GM21717 (cell line): ENCODE measurements around the gene PCDHGA7.
"Not testable (repeated sequence)": the region's sequence is repeated elsewhere in the genome, so short reads cannot be mapped to it uniquely, and the experiment has no call there.

Experiments
- ATAC-seq: cut with Tn5 transposase; IDR thresholded peaks from one replicate; pipeline ENCODE4 v1.9.1; 2021; ENCODE audit warnings: mild to moderate bottlenecking, moderate library complexity; ENCODE audit not compliant: unreplicated experiment

Gene PCDHGA7

DNA sequence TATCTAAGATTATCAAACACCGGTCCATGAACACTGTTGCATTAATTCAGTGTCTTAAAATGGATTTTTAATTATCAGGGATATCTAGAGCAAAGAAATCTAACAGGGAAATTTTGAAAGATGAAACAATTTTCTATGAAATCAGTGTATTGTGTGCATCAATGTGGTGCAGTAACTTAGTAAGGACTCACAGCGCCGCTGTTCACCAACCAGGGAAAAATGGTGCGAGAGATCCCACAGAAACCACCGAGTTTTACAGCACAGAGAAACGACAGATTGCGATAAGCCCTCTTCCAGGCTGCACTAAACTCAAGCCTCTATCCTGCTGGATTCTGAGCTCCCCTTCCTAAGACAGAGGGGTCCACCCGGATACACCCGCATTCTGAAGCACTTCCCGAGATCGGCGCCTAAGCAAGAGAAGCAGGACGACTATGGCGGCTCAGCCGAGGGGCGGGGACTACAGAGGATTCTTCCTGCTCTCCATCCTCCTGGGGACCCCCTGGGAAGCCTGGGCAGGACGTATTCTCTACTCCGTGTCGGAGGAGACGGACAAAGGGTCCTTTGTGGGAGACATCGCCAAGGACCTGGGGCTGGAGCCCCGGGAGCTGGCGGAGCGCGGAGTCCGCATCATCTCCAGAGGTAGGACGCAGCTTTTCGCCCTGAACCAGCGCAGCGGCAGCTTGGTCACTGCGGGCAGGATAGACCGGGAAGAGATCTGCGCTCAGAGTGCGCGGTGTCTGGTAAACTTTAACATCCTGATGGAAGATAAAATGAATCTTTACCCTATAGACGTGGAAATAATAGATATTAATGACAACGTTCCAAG is at the start of gene PCDHGA7:
Gene PCDHGA7, plus strand, starts transcription at position 274 of the 826 bp plus-strand sequence. Its CDS starts 158 bp downstream, at position 432.
- no peak for ATAC-seq

DNA sequence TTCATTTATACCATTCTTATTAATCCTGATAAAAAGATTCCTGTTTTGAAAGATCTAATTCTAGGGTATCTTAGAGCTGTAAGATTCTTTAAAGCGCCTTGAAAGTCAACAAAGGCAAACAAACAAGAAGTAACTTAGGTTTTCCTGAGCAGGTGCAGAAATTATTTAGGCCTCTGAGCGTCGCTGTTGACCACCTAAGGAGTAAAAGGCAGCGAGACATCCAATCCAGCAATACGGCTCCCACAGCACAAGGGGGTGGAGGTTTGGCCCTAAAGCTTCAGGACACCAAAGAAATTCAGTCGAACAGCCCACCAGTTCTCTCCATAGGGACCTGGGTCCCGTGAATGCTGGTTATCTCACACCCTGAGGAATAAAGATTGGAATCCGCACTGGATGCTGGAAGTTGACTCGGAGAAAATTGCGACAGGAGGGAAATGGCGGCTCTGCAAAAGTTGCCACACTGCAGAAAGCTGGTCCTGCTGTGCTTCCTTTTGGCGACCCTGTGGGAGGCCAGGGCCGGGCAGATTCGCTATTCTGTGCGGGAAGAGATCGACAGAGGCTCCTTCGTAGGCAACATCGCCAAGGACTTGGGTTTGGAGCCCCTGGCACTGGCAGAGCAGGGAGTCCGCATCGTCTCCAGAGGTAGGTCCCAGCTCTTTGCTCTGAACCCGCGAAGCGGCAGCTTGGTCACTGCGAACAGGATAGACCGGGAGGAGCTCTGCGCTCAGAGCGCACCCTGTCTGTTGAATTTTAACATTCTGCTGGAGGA is 43.8 kb upstream of the PCDHGA7 start, which contains the start of gene PCDHGA2:
Gene PCDHGA2, plus strand, starts transcription at position 223 of the 769 bp plus-strand sequence.
- ATAC-seq: no peak

DNA sequence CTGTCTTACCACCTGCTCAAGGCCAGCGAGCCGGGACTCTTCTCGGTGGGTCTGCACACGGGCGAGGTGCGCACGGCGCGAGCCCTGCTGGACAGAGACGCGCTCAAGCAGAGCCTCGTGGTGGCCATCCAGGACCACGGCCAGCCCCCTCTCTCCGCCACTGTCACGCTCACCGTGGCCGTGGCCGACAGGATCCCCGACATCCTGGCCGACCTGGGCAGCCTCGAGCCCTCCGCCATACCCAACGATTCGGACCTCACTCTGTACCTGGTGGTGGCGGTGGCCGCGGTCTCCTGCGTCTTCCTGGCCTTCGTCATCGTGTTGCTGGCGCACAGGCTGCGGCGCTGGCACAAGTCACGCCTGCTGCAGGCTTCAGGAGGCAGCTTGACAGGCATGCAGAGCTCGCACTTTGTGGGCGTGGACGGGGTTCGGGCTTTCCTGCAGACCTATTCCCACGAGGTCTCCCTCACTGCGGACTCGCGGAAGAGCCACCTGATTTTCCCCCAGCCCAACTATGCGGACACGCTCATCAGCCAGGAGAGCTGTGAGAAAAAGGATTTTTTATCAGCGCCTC is 41.7 kb upstream of the PCDHGA7 start:
- not testable (repeated sequence) for ATAC-seq

DNA sequence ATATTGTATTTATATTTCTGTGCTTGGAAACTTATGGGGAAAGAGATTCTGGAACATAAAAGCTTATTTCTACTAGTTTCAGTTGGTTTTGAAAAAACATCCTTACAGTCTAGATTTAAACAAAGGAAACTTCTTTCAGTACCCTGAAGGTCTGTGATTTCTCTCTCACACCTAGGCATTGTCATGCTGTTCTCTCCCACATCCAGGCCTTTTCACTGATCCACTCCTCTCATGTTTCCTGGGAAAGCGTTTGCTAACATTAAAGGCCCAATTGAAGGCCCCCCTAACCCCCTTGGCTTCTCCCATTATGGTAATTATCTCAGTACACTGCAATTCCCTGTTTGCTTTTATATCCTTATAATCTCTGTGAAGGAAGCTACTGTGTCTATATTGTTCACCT is 39.8 kb upstream of the PCDHGA7 start:
- no peak for ATAC-seq

DNA sequence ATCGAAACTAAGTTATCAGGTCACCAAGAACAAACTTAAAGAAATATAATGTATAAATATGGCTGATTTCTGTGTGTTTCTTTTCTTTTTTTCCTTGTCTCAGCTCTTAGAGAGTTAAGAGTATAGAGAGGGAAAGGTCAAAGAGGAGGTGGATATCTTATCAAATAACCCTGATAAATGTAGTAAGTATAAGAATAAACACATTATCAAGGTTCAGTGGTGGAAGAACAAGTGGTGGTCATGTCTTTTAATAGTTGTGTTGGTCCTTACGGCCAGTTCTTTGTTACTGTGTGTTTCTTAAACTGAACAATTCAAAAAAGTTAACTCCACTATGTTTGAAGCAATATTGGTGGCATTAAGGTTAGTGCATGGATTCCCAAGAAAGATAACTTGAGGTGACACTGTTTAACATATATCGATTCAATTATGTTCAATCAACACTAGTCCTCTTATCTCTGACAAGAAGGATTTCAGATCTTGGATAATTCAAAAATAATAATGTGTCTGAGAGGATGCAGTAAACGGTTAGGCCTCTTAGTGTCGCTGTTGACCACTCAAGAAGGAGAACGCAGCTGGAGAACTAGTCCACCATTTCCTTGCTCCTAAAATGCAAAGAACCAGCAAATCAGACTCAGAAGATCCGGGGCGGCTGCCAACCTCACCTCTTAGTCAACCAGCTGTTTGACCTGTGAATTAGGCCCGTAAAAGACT is 39.1 kb upstream of the PCDHGA7 start, which contains the start of gene PCDHGA3:
Gene PCDHGA3, plus strand, starts transcription at position 588 of the 711 bp plus-strand sequence. CDS start 205 bp downstream, outside the sequence.
- ATAC-seq: no peak

DNA sequence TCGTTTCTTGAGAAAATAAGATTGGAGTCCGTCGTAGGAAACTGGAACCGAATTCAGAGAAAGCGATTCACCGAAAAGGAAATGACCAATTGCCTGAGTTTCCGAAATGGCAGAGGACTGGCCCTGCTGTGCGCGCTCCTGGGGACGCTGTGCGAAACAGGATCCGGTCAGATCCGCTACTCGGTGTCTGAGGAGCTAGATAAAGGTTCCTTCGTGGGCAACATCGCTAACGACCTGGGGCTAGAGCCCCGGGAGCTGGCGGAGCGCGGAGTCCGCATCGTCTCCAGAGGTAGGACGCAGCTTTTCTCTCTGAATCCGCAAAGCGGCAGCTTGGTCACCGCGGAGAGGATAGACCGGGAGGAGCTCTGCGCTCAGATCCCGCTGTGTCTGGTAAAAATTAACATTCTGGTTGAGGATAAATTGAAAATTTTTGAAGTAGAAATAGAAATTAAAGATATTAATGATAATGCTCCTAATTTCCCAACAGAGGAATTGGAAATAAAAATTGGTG is 38.5 kb upstream of the PCDHGA7 start:
- no peak for ATAC-seq

DNA sequence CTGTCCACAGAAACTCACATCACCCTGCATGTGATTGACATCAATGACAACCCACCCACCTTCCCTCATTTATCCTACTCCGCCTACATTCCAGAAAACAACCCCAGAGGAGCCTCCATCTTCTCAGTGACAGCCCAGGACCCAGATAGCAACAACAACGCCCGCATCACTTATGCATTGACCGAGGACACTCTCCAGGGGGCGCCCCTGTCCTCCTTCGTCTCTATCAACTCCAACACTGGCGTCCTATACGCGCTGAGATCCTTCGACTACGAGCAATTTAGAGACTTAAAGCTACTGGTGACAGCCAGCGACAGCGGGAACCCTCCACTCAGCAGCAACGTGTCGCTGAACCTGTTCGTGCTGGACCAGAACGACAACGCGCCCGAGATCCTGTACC is 37.2 kb upstream of the PCDHGA7 start:
- ATAC-seq: no peak

DNA sequence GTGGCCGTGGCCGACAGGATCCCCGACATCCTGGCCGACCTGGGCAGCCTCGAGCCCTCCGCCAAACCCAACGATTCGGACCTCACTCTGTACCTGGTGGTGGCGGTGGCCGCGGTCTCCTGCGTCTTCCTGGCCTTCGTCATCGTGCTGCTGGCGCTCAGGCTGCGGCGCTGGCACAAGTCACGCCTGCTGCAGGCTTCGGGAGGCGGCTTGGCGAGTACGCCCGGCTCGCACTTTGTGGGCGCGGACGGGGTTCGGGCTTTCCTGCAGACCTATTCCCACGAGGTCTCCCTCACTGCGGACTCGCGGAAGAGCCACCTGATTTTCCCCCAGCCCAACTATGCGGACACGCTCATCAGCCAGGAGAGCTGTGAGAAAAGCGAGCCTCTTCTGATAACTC is 36.5 kb upstream of the PCDHGA7 start:
- not testable (repeated sequence) for ATAC-seq

DNA sequence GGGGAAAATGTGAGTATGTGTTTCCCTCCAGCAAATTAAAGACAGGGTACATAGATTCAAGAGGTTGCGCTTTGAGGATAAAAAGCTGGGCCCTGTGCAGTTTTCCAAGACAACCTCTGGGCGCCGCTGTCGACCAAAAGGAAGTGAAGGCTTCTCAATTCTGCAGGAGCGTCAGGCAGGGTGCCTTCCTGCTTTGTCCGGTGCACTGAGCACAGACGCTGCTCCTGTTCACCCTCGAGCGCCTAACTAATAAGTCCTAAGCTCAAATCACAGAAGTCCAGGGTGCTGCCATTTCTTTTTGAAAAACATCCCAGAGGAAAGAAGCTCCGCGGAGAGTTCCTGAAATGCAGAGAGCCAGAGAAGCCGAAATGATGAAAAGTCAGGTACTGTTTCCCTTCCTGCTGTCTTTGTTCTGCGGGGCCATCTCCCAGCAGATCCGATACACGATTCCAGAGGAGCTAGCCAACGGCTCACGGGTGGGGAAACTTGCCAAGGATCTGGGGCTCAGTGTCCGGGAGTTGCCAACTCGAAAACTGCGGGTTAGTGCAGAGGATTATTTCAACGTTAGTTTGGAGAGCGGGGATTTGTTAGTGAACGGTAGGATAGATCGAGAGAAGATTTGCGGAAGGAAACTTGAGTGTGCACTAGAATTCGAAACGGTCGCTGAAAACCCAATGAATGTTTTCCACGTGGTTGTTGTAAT is 32.5 kb upstream of the PCDHGA7 start, which contains the start of gene PCDHGB1:
Gene PCDHGB1, plus strand, starts transcription at position 183 of the 703 bp plus-strand sequence. Its CDS starts 162 bp downstream, at position 345.
- peak; percentile 66 for ATAC-seq

DNA sequence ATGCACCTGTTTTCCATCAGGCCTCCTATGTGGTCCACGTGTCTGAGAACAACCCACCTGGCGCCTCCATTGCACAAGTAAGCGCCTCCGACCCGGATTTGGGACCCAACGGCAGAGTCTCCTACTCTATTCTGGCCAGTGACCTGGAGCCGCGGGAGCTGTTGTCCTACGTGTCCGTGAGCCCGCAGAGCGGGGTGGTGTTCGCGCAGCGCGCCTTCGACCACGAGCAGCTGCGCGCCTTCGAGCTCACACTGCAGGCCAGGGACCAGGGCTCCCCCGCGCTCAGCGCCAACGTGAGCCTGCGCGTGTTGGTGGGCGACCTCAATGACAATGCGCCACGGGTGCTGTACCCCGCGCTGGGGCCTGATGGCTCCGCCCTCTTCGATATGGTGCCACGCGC is 31.0 kb upstream of the PCDHGA7 start:
- ATAC-seq: no peak

DNA sequence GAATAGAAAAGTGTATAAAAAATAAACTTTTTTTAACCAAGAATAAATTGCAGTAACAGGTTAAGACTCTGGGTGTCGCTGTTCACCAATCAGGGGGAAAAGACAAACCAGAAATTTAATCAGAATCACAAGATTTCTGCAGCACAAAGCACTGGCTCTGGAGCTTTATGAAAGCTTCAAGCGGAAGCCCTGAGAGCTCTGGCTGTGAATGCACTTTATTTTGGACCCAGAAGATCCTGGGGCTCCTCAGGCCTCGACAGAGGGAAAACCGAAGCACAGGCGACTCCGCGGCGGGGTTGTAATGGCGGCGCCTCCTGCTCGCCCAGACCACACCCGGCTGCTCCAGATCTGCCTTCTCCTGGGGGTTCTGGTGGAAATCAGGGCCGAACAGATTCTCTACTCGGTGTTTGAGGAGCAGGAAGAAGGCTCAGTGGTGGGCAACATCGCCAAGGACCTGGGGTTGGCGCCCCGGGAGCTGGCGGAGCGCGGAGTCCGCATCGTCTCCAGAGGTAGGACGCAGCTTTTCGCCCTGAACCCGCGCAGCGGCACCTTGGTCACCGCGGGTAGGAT is 27.6 kb upstream of the PCDHGA7 start, which contains the start of gene PCDHGA4:
Gene PCDHGA4, plus strand, starts transcription at position 122 of the 570 bp plus-strand sequence. Its CDS starts 87 bp downstream, at position 209.
- no peak for ATAC-seq

DNA sequence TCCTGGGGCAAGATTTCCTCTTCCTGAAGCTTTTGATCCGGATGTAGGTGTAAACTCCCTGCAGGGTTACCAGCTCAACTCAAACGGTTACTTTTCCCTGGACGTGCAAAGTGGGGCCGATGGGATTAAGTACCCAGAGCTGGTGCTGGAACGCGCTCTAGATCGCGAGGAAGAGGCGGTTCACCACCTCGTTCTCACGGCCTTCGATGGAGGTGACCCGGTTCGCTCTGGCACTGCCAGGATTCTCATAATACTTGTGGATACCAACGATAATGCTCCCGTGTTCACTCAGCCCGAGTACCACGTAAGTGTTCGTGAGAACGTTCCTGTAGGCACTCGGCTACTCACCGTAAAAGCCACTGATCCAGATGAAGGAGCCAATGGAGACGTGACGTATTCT is 26.9 kb upstream of the PCDHGA7 start:
- no peak for ATAC-seq

DNA sequence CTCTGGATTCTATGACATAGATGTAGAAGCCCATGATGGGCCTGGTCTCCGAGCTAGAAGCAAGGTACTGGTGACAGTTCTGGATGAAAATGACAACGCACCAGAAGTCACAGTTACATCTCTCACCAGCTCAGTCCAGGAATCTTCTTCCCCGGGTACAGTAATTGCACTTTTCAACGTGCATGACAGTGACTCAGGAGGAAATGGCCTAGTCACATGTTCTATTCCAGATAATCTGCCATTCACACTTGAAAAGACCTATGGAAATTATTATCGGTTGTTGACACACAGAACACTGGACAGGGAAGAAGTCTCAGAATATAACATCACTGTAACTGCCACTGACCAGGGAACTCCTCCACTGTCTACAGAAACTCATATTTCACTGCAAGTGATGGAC is 26.4 kb upstream of the PCDHGA7 start:
- no peak for ATAC-seq

DNA sequence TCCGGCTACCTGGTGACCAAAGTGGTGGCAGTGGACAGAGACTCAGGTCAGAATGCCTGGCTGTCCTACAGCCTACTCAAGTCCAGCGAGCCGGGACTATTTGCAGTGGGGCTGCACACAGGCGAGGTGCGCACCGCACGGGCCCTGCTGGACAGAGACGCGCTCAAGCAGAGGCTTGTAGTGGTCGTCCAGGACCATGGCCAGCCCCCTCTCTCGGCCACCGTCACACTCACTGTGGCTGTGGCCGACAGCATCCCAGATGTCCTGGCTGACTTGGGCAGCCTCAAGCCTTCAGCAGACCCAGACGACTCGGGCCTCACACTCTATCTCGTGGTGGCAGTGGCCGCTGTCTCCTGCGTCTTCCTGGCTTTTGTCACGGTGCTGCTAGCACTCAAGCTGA is 25.6 kb upstream of the PCDHGA7 start:
- ATAC-seq: no peak

DNA sequence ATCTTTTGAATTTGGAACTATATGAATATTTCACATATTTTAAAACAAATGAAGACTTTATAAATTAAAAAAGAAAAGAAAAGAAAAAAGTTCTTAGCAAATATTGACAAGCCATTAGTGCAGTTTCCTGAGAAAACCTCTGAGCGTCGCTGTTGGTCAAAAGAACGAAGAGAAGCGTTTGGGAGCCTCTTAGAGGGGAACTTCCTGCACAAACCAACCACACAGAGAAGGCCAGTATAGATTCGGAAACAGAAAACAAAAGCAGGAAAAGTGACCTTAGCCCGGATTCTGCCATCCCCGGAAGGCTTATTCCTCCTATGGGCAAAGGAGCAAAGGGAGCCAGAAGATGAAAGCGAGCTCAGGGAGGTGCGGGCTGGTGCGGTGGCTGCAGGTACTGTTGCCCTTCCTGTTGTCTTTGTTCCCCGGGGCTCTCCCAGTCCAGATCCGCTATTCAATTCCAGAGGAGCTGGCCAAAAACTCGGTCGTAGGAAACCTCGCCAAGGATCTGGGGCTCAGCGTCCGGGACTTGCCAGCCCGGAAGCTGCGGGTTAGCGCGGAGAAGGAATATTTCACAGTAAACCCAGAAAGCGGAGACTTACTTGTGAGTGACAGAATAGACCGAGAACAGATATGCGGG is 22.6 kb upstream of the PCDHGA7 start, which contains the start of gene PCDHGB2:
Gene PCDHGB2, plus strand, starts transcription at position 205 of the 637 bp plus-strand sequence. Its CDS starts 142 bp downstream, at position 347.
- peak; percentile 78 for ATAC-seq

DNA sequence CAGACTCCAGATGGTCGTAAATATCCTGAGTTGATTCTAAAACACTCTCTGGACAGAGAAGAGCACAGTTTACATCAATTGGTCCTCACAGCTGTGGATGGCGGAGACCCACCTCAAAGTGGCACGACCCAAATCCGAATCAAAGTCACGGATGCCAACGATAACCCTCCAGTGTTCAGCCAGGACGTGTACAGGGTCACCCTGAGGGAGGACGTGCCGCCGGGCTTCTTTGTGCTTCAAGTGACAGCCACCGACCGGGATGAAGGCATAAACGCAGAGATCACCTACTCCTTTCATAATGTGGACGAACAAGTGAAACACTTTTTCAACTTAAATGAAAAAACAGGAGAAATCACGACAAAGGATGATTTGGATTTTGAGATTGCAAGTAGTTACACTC is 21.9 kb upstream of the PCDHGA7 start:
- ATAC-seq: no peak

DNA sequence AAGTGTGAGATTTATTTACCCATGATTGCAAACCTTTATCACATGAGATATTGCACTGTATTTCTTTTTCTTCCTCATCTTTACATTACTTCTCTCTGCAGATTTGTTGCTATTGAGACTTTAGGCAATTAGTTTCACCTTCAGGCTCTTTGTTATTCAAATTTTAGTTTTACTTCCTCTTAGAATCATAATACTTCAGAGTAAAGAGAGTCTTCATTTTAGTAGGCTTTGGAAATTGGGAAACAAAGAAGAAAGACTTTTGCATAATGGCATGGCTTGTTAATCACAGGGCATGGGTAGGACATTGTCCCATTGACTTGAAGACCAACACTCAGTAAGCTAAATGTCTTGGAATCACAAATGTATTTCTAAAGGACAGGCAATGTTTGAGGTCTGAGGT is 19.8 kb upstream of the PCDHGA7 start:
- ATAC-seq: no peak

DNA sequence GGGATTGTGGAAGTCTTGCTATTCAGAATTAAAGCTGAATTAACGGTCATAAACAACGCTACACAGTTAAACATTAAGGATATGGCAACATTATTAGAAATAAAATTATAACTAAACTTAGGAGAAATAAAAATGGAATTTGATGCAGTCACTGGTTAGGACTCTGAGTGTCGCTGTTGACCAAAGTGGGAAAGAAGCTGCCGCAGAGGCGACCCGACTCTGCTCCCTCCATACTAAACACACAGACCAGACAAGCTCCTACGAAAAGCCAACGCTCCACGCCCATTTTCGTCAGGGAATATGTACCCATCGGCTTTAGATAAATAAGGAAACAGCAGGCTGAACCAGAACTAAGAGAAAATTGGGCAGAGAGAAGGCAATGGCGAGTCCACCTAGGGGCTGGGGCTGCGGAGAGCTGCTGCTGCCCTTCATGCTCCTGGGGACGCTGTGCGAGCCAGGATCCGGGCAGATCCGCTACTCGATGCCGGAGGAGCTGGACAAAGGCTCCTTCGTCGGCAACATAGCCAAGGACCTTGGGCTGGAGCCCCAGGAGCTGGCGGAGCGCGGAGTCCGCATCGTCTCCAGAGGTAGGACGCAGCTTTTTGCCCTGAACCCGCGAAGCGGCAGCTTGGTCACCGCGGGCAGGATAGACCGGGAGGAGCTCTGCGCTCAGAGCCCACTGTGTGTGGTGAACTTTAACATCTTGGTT is 18.4 kb upstream of the PCDHGA7 start, which contains the start of gene PCDHGA5:
Gene PCDHGA5, plus strand, starts transcription at position 211 of the 709 bp plus-strand sequence. Its CDS starts 169 bp downstream, at position 380.
- ATAC-seq: no peak
